Astrocyte of the cerebellum (primary cell): ENCODE results near the gene GRID1.
"Not testable (repeated sequence)": the region's sequence is repeated elsewhere in the genome, so short reads cannot be mapped to it uniquely, and the experiment has no call there.

Experiments used
- DNase-seq: peaks from one replicate; pipeline ENCODE4 v3.0.0-alpha.2; 2011; ENCODE audit warnings: low read depth
- H3K4me3 ChIP-seq: 2 replicates; pipeline ENCODE4 v1.5.1; 2011; ENCODE audit warnings: mild to moderate bottlenecking, low read depth, low read length, moderate library complexity
- in situ Hi-C: cut with HindIII; loops from 2 replicates; pipeline ENCODE4 v1.10.0; 2017; ENCODE audit warnings: low sequenced_read_pairs
- TF ChIP-seq, protein P1 (sequence below): IDR thresholded peaks from 2 replicates; pipeline ENCODE4 v1.5.1; 2012; ENCODE audit warnings: low read length, low read depth, moderate library complexity, mild to moderate bottlenecking; ENCODE audit errors: missing control alignments

The GRID1 gene

DNA sequence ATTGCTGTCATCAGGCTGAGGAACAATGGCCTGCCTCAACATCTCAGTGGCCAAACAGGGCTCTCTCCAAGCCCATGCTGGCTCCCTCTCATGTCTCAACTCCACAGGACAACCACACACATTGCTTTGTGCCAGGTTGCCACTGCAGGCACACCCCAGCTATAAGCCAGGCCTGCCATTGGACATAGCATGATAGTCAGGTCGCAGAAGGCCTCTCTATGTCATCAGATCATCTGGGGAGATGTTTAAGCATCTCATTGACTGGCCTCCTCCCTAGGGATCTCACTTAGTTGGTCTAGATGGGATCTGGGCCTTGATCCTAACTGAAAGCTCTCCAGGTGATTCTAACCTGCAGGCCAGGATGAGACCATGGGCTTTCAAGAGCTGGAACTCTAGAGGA is 257.2 kb downstream of the GRID1 start:
- in situ Hi-C loops, result no loop called here
- TF ChIP-seq, protein P1, sequence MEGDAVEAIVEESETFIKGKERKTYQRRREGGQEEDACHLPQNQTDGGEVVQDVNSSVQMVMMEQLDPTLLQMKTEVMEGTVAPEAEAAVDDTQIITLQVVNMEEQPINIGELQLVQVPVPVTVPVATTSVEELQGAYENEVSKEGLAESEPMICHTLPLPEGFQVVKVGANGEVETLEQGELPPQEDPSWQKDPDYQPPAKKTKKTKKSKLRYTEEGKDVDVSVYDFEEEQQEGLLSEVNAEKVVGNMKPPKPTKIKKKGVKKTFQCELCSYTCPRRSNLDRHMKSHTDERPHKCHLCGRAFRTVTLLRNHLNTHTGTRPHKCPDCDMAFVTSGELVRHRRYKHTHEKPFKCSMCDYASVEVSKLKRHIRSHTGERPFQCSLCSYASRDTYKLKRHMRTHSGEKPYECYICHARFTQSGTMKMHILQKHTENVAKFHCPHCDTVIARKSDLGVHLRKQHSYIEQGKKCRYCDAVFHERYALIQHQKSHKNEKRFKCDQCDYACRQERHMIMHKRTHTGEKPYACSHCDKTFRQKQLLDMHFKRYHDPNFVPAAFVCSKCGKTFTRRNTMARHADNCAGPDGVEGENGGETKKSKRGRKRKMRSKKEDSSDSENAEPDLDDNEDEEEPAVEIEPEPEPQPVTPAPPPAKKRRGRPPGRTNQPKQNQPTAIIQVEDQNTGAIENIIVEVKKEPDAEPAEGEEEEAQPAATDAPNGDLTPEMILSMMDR, result no peak

DNA sequence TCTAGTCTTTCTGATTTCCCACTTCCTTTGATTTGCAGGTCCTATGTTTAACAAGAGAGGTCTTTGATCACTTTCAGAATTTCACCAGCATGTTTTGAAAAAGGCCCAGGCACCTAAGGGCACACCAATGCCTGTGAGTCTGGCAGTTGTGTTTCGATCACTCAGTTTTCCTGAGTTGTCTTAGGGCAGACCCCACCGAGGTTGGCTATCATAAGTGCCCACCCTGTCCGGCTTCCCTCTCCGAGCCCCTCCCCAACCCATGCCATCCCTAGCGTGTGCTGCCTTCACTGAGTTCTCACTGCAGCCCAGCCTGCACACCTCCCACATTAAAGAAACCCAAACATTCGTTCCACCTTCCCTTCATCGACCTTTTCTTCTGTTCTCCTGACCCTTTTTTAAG is 257.9 kb downstream of the GRID1 start:
- in situ Hi-C loops, result no loop called here
- TF ChIP-seq, protein P1, result no peak
- no peak overlapping the region for H3K4me3 ChIP-seq
- no peak for DNase-seq

More for the DNA sequence above, 257.2 kb downstream of the GRID1 start:
- H3K4me3 ChIP-seq, result no peak overlapping the region
- DNase-seq, result no peak

DNA sequence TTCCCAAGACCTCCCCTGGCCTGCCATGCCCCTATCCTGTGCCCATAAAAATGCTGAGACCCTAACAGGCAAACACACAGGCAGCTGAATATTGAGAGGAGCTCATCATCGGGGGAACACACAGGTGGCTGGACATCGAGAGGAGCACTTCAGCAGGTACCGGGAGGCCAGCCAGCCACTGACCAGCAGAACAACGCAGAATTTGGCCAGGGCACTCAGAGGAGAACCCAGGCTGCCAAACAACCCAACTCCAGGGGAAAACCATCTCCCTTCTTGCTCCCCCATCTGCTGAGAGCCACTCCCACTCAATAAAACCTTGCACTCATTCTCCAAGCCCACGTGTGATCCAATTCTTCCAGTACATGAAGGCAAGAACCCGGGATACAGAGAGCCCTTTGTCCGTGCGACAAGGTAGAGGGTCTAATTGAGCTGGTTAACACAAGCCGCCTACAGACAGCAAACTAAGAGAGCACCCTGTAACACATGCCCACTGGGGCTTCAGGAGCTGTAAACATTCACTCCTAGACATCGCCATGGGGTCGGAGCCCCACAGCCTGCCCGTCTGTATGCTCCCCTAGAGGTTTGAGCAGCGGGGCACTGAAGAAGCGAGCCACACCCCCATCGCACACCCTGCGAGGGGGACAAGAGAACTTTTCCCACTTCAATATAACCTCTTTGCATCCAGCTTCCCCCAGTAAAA is 258.8 kb downstream of the GRID1 start:
- DNase-seq, H3K4me3 ChIP-seq, in situ Hi-C loops: not testable (repeated sequence)

DNA sequence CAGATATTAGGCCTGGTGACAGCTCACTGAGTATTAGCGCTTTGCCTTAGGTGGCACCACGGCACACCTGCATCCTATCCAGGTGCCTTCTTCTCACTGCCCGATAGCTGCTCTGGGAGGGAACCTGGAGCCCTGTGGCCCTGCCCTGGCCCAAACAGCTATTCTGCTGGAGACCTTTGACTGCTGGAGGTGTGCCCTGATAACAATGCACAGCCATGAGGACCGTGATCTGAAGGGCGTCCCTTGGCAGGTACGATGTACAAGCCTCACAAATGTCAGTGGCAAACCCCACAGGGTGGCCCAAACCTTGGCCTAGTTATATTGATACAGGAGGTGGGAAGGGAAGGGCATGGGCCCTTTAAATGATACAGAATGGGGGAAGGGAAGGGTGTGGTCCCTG is 259.5 kb downstream of the GRID1 start:
- no peak for DNase-seq
- no peak overlapping the region for H3K4me3 ChIP-seq
- TF ChIP-seq, protein P1, result no peak
- in situ Hi-C loops, result no loop called here

DNA sequence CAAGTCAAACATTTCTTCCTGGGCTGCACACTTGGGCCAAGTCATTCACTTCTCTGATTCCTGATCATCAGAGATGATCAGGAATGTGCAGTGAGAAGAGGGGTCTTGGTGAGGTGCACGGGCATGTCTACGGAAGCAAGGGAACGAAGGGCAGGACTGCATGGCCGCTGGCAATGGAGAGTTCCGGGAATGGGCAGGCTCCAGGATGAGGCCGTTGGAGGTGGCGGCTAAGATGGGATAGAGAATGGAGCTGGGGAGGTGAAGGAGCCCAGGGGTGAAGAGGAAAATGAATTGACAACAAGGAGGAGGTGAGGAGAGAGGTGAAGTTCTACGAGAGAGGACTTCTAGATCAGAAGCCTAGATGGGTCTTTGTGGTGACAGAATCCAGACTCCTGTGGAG is 260.0 kb downstream of the GRID1 start:
- no peak for DNase-seq
- in situ Hi-C loops, result no loop called here

DNA sequence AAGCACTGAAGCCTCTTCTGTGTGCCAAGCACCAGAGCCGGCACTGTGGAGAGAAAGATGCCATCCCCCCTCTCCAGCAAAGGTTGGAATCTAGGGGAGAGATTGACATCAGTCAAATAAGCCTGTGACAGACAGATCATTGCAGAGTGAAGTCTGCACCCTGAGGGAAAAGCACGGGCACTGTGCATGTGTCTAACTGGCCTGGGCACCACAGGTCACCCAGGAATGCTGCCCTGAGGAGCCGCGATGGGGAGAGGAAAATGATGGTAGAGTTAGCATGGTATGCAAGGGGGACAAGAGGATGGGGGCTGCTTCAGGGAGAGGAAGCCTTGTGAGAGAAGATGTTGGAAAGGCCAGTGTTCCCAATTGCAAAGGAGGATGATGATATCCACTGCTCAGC is 261.0 kb downstream of the GRID1 start:
- in situ Hi-C loops, result no loop called here
- DNase-seq, result no peak
- no peak overlapping the region for H3K4me3 ChIP-seq
- TF ChIP-seq, protein P1, result no peak

More for the DNA sequence above, 260.0 kb downstream of the GRID1 start:
- TF ChIP-seq, protein P1, result no peak
- no peak overlapping the region for H3K4me3 ChIP-seq

DNA sequence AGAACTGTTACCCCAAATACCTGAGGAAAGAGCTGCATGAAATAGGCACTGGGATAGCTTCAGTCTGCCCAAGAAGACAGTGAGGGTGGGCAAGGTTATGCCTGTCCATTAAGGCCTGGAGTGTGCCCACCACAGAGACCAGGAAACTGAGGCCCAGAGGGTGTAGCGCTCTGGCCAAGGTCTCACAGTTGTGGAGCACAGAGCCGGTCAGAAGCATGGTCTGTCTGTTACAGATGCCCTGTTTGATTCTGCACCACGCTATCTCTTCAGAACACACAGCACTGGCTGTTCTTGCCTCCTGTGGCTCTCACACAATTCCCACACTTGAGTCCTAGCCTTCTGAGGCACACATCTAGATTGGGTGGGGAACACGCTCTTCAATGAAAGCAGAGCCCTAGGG is 261.4 kb downstream of the GRID1 start:
- DNase-seq, result no peak
- in situ Hi-C loops, result no loop called here
- H3K4me3 ChIP-seq, result no peak overlapping the region
- TF ChIP-seq, protein P1, result no peak
